NCI-H2107 treated with DMSO at 0.1 percent for 48 hours (cell line): ENCODE measurements around the gene TCF12.
"Not testable (repeated sequence)": the region's sequence is repeated elsewhere in the genome, so short reads cannot be mapped to it uniquely, and the experiment has no call there.

Experiments
- DNase-seq: peaks from one replicate; lab custom pipeline; 2025; ENCODE audit not compliant: unreplicated experiment; lab: John Stamatoyannopoulos, UW

TCF12 gene

DNA sequence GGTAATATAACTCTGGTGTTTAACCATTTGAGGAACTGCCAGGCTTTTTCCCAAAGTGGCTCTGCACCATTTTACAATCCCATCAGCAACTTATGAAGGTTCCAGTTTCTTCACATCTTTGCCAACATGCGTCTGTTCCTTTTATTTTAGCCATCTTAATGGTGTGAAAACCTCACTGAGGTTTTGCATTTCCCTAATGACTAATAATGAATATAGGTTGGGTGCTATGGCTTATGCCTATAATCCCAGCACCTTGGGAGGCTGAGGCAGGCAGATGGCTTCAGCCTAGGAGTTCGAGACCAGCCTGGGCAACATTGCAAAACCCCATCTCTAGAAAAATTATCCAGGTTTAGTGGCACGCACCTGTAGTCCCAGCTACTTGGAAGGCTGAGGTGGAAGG lies 210.6 kb downstream of the TCF12 start:
- no peak for DNase-seq

DNA sequence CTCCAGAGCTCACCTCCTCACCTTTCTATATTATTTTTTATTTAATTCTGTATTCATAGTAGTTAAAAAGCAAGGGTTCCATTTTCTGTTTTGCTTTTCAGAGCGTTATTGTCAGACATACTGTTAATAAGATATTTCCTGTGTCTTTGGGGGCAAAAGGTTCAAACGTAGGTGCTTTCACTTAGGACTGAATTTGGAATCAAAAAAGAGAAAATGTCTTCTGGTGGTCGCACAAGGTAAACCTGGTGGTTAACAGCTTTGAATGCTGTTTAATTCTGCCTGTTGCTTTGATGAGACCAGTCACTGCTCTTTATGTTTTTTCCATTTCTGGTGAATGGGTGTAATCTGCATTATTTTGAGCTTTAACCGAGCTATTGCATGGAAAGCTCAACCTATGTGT lies 212.5 kb downstream of the TCF12 start:
- no peak for DNase-seq

DNA sequence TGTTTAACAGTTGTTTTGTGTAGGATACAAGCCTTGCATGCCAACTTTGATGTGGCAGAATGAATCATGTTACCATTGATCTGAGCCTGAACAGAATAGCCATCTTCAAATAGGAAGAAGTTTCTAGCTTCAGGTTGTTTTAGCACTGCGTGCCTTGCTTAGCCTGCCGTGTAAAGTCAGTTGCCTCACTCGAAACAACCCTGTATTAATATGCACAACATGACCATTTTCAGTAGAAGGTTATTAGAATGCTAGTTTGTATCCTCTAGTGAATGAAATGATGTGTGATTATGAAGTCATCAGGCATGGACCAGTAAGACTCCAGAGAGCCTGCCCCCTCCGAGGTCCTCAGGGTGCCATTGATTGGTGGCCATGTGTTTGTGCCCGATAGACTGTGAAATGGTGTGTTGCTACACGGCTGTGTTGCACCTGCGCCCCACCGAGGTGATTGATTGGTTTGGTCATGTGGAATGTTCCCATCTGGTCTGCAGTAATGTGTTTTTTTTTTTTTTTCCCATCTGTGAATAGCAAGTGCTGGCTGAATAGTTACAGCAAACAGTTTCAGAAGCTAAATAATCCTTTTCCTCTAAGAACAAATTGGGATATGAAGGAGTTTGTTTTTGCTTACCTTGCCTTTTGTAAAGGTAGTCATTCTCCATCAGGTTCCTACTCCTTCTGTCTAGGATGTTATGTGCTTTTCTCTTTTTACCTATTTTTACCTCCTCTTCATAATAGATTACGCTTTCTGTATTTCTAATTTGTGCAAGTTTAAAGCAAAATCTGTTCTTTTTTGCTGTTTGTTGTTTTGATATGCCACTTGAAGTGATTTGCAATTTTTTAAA lies 214.9 kb downstream of the TCF12 start:
- DNase-seq: peak; percentile 79

DNA sequence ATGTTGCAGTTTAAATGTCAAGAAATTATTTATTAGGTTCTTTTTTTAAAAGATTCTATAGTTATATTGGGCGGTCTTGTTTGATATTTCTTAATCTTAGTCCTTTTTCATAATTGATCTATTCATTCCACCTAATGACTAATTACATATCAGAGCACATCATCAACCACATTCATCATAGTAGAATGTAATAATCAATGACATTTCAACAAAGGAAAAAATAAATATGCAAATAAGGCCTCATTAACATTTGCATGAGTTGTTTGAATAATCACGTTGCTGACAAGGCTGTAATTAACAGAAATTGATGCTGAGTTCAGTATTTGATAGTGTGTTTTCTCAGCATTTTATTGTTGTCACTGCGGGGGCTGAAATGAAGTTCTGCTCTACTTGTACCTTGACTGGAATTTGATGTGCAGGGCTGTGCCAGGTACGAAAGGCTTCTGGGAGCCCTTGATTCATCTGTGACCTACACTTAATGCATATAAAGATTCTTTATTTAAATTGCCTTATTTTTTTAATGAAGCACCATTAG lies 215.7 kb downstream of the TCF12 start:
- DNase-seq: no peak

DNA sequence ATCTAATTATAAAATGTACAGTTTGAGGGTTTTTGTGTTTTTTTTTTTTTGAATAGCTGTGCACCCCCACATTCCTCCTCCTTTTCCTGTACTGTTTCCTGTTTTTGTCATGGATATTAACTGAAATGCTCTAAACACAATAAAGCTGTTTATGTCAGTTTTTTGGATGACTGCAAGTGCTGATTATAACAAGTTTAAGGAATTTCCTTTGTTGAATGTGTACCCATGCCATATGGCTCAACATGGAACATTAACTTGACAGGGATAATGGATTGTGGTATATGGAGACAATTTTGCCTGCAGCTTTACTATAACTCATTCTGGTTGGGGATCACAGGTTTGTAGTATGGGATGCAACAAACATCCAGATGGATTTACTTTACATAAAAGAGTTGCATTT lies 216.4 kb downstream of the TCF12 start:
- DNase-seq: no peak

DNA sequence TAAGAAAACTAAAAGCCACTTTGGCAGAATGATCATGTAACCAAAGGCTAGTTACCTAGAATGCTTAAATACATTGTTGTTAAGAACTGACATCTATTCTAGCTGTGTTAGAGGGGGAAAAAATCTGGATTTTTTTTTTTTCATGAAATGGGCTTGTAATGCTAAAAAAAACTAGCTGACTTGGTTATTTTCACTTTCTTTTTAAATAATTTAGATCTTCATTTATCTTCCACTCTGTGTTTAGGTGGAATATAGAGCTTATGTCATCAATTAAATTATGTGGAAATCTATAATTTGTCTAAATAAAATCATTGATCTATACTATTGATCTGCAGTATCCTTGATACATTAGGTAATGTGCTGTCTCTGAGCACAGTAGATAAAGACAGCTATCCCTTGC lies 217.4 kb downstream of the TCF12 start:
- no peak for DNase-seq

DNA sequence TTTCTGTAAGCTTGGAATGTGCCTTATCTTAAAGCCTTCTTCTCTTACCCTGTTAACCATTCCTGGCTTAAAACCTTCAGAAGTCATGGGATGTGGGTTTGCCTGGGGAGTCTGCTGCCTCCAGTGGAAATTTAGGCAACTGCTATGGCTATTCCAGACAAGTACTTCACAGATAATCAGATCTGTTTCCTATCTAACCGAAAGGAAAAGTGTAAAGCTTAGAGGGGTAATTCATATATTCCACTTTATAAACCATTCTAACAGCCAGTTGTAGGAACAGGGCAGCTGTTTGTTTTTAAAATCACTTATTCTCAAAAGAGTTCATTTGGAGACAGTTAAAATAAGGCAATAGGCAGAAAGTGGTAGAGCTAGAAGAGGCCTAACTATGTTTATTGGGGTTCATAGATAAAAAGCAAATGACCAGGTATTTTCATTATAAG lies 219.9 kb downstream of the TCF12 start:
- DNase-seq: no peak

DNA sequence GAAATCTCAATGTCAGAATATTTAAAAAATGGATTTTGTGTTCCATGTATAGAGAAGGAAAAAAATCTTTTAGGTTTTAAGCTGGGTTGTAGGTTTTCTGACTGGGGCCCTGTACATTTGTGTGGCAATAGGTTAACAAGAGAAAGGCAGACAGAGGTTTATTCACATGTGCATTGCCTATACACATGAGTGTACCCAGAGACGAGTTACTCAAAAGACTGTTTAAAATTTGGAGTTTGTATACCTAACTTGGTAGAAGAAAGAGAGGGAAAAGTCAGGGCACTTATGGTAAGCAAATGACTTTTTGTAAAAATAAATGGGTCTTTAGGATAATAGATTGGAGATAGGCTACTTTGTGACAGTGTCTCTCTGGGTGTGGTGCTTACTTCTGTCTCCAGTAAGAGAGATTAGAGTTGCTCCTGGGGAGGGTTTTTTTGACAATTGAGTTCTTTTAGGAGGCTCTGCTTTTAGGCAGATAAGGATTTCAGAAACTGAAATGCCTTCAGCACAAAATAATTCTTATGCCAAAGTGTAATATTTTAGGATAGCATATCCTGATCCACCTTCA lies 225.2 kb downstream of the TCF12 start:
- no peak for DNase-seq

DNA sequence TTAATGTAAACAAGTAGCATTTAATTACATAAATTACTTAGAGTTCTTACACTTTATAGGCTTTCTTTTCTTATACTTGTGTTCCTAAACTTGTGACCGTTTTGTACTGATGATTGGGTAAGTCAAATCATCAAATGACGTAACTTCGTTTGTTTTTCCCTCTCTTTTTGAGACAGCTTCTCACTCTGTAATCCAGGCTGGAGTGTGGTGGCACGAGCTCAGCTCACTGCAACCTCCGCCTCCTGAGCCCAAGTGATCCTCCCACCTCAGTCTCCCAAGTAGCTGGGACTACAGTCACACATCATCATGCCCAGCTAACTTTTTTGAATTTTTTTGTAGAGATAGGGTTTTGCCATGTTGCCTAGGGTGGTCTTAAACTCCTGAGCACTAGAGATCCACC lies 226.0 kb downstream of the TCF12 start:
- DNase-seq: no peak

DNA sequence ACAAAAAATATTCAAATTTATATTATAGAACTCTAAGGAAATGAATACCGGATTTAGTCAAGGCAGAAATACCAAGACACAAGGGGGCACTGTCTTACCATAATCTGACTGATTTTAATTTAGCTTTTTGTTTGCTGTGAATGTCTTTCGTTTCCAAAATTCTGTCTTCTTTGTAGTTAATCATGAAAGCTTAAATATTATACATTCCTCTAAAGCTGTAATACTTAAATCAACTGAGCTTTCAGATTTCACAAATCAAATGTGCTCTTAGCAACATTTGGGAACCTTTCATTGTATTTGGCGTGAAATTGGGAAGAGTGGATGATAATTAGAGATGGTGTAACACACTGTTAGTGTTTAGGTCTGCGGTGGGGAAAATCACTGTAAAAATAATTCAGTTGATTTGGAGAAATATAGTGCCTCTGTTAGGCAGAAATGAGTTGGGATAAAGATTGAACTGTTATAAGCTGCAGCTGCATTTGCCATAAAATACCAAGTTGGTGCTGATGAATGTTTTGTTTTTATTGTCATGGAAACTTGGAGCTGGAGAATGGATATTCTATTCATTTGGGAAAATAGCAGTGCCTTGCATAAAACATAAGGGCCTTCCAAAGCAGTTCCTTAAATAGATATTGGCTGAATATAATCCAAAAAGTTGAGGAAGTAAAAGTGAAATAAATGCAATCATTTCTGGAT lies 228.2 kb downstream of the TCF12 start:
- DNase-seq: peak; percentile 56

DNA sequence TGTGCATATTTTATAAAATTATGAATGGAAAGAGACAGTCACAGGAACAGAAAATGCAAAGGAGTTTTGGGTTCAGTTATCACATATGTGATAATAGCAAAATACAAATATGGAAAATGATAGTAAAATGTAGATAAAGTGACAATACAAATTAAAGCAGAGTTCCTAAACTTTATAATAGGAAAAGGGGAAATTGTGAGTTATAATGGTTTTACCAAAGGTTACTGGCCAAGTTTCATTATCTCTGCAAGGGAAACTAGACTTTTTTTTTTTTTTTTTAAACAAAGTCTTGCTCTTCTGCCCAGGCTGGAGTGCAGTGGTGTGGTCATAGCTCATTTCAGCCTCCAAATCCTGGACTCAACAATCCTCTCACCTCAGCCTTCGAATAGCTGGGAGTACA lies 229.2 kb downstream of the TCF12 start:
- no peak for DNase-seq

DNA sequence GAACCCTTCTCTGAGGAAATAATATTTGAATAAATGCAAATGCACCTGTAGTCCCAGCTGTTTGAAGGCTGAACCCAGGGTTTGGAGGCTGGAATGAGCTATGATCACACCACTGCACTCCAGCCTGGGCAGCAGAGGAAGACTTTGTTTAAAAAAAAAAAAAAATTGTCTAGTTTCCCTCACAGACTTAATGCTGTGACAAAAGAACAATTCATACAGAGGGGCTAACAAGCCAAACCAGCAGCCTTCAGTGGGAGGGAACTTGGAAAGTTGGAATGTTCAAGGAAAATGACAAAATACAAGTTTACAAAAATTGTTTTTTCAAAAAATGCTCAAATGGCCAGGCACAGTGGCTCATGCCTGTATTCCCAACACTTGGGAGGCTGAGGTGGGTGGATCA lies 229.8 kb downstream of the TCF12 start:
- DNase-seq: no peak

DNA sequence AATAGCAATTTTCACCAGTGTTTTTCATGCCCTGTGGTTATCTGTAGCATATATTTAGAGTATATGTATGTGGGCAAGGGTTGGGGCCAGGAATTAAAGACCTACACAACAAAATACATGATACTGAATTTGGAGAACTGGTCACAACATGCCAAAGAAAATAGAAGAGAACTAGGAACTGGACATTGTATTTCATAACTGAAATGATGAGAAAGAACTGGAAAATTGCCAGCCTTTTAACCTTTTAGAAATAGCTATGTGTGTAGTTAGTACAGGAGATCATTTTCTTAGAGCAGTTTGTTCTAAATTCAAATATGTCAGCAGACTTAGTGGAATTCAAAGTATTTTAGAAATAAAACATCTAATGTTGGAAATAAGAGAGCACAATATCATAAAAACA lies 230.8 kb downstream of the TCF12 start:
- DNase-seq: no peak

DNA sequence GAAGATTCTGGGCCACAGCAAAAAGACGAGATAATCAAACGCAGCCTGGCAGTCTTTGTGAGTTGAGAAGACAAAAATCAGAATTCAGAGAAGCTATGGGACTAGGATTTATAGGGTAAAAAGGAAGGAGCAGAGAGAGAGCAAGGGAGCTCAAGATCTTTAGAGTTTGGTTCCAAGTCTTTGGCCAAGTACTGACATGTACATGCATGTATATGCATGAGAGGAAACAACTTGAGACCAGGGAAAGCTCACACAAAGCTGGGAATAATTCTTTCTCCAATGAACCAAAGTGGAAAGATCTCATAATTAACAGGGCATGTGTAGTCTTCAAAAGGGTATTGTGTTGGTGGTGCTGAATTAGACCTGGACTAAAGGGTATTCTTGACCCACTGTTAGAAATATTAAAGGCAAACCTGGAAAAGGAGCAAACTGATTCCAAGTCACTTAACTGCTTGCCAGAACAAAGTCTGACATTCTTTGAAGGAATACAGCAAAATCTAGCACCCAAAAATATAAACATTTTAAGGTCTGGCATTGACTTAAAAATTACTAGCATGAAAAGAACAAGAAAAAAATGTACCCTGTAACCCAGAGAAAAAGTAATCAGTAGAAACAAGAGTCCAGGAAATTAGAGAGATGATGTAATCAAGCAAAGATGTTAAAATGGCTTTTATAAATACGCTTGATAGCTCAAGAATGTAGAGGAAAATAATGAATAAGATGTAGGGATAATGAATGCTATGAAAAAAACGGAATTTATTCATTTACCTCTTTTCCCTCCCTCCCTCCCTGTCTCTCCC lies 231.8 kb downstream of the TCF12 start:
- DNase-seq: no peak

DNA sequence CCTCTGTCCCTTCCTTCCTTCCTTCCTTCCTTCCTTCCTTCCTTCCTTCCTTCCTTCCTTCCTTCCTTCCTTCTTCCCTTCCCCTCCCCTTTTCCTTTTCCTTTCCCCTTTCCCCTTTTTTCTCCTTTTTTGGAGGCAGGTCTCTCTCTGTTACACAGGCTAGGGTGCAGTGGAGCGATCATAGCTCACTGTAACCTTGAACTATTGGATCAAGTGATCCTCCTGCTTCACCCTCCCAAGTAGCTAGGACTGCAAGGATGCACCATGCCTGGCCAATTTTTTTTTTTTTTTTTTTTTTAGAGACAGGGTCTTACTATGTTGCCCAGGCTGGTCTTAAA lies 232.4 kb downstream of the TCF12 start:
- not testable (repeated sequence) for DNase-seq

DNA sequence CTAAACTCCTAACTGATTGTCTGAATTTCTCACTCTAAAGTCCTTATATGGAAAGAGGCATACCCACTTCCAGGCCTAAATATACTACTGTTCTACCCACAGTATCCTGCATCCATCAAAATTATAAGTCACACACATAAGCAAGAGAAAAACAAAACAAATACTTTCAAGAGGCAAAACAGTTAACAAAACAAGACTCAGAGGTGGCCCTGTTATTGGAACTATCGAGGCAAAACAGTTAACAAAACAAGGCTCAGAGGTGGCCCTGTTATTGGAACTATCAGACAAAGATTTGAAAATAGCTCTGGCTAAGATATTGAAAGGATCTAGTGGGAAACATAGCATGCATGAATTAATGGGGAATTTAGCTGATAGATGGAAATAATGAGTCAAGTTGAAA lies 233.7 kb downstream of the TCF12 start:
- no peak for DNase-seq

DNA sequence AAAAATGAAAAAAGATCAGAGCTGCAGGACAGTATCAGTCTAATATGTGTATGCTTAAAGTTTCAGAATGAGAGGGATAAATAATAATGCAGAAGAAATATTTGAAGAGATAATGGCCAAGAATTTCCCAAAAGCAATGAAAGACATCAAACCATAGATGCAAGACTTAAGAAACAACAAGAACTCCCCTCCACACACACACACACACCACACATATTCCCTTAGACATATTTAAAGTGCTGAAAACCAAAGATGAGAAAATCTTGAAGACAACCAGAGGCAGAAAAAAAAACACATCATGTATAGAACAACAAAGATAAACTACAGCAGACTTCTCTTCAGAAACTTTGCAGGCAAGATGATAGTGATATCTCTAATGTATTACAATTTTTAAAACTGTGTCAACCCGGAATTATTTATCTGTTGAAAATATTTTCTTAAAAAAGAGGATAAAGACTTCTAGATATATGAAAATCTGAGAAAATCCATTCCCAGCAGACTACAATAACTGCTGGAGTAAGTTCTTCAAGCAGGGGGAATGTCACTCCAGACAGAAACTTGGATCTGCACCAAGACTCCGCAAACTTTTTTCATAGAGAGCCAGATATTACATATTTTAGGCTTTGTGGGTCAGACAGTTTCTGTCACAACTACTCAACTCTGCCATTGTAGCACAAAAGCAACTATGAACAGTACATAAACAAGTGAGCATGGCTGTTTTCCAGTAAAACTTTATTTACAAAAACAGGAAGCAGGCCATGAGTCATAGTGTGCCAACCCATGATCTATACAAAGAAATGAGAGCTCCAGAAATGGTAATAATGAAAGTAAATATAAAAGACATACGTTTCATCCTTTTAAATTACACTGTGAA lies 234.5 kb downstream of the TCF12 start:
- DNase-seq: no peak

DNA sequence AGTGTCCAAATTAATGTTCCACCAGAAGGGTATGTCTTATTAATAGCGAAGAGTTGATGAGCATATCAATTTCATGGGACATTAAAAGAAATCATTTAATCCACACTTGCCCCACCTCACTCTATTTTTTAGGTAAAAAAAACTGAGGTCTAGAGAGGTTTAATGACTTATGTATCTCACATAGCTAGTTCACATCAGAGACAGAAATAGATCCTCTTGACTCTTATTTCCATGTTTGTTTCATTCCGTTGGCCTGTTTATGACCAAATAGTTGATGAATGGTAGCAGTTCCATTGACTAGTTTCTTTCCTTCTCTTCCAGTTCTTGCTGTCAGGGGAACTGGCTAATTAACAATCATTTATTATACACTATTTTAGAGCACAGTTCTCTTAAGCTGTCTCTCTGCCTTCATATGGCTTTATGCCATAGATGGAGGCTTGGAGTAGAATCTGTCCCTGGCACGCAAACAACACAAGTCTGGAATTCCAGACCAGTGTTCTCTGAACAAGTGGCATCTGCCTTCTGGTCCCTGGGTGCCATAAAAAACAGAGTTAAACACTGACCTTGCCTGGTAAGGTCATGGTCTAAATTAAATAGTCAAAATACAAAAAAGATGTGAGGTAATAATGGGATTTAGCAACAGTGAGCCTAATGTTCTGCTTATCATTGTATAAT lies 237.9 kb downstream of the TCF12 start:
- no peak for DNase-seq

DNA sequence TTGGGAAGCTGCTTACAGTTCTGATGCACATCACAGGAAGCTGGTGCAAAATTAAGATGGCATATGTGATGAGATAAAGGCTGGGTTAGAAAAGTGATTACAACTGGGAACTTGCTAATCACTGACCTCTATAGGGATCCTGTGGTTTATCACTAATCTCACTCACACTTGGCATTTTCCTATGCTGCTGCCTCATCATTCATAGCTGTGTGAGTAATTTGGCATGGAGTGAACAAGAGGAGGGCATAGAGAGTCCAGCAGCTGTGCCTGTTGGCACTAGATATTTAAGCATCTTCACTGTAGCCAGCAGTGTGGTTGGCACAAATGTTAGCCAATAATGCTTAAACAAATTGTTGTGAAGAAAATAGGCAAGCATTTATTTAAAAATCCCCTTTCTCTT lies 240.1 kb downstream of the TCF12 start:
- DNase-seq: no peak
